Epithelial cell of prostate (primary cell): ENCODE results near the gene ZNF583.
A peak's percentile ranks its signal among the peaks of the same experiment; 100 is the strongest.

Experiments used
- DNase-seq: peaks from one replicate; pipeline ENCODE4 v3.0.0-alpha.2; 2011; ENCODE audit warnings: low read depth, low spot score
- H3K27ac ChIP-seq: fragments of 450-650 bp; 2 replicates; pipeline ENCODE4 v1.5.1; 2017; ENCODE audit warnings: mild to moderate bottlenecking

Gene ZNF583

DNA sequence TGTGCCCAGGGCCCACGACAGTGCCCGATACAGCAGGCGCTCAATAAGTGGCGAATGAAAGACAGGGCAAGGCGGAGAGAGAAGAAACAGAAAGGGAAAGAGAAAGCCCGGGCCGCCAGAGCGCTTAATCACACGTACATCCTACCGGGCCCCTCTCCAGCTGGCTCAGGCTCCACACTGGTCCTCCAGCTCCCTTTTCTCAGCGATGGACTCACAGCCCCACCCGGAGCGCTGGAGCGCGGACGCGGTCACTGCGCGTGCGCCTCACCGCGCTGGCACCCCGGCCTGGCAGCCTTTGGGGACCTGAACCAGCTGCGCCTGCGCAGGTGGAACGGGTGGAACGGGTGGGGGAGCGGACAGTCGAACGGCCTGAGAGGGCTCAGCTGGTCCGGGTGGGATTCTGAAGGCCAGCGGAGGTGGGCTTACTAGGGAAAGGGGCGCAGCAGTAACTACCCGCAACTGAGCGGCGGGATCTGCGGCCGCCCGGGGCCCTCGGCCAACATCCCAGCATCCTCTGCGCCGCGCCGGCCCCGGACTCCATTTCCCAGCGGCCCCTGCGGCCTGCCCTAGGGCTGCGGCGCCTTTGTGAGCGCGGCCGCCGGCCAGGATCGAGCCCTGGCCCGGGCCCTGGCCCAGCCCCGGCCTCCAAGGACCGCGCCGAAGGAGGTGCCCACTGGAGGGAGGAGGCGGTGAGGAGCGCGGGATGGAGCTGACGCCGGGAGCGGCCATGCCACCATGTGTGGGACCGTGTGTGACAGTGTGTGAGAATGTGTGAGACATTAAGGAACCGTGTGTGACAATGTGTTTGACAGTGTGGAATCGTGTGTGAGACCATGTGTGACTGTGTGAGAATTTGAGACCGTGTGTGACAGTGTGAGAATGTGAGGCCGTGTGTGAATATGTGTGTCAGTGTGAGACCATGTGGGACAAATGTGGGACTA is at the start of gene ZNF583:
Gene ZNF583 (plus strand): TSS at position 569 of the 941 bp plus-strand sequence. CDS start 2,783 bp downstream, outside the sequence.
- peak within 1 kb of the TSS; percentile 65 for H3K27ac ChIP-seq
- peak; percentile 76 for DNase-seq

DNA sequence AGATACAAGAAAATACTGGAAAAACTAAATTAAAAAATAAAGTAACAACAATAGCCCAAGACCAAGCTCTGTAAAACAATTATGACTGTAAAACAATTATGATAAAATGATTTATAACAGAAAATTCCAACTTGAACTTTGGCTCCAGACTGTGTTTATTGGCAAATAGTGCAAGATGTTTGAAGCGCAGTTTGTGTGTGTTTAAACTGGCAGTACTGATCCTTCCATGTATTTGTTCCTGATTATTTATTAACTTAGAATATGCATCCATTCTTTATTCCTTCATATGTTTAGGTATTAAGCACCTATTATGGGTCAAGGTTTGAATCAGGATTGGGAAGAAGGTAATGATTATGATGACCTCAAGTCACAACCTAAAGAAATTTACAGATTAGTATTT is 48.6 kb upstream of the ZNF583 start:
- DNase-seq, result no peak
- no peak overlapping the region for H3K27ac ChIP-seq

DNA sequence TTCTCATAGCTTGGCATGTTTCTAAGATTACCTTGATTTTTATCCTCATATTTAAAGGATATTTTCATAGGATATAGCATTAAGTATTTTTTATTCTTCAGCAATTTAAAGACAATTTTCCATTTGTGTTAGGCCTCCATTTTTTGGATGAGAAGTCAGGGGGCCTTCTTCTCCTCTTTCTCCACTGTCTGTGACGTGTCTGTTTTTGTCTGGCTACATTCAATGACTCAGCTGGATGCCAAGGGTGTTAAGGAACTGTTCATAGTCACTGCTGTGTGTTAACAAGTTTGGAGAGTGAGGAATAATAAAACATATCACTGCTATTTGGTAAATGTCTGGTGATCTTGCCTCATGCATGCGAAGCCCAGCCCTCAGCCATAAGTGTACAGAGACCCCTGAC is 47.2 kb upstream of the ZNF583 start:
- DNase-seq, result peak; percentile 16
- H3K27ac ChIP-seq, result no peak overlapping the region

DNA sequence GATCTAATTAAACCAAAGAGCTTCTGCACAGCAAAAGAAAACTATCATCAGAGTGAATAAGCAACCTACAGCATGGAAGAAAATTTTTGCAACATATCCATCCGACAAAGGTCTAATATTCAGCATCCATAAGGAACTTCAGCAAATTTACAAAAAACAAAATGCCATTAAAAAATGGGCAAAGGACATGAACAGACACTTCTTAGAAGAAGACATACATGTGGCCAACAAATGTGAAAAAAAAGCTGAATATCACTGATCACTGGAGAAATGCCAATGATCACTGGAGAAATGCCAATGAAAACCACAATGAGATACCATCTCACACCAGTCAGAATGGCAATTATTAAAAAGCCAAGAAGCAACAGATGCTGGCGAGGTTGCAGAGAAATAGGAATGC is 43.3 kb upstream of the ZNF583 start:
- H3K27ac ChIP-seq, result no peak overlapping the region
- no peak for DNase-seq

- DNase-seq, result peak; percentile 84
- peak overlapping the region; percentile 77 for H3K27ac ChIP-seq
These were observed 36.1 kb upstream of the ZNF583 start for GRCh38 chr19:56367829-56368711.

- H3K27ac ChIP-seq, result no peak overlapping the region
- no peak for DNase-seq
These were observed 34.1 kb upstream of the ZNF583 start for GRCh38 chr19:56369886-56370676.

DNA sequence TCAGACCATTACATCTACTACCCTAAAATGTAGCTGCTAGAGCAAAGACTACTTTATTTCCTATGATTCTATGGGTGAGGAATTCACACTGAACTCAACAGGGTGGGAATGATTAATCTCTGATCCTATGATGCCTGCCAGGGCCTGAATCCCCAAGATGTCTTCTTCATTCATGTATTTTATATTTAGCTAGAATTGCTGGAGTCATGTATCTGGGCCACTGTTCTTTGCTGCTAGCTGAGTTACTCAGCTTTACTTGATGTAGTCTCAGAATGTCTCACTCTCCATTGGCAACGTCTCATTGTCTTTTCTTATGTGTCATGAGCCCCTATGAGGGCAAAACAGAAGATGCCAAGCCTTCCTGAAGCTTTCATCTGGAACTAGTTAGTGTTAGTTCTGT is 31.9 kb upstream of the ZNF583 start:
- no peak for DNase-seq
- H3K27ac ChIP-seq, result peak overlapping the region; percentile 2

DNA sequence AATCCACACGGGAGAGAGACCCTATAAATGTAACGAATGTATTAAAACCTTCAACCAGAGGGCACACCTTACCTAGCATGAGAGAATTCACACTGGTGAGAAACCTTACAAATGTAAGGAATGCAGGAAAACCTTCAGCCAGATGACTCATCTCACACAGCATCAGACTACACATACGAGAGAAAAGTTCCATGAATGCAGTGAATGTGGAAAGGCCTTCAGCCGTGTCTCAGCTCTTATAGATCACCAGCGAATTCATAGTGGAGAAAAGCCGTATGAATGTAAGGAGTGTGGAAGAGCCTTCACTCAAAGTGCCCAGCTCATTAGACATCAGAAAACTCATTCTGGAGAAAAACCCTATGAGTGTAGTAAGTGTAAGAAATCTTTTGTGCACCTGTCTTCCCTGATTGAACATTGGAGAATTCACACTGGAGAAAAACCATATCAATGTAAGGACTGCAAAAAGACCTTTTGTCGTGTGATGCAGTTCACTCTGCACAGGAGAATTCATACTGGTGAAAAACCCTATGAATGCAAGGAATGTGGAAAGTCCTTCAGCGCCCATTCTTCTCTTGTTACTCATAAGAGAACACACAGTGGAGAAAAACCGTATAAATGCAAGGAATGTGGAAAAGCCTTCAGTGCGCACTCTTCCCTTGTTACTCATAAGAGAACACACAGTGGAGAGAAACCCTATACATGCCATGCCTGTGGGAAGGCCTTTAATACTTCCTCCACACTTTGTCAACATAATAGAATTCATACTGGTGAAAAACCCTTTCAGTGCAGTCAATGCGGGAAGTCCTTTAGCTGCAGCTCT is 26.8 kb upstream of the ZNF583 start:
- no peak overlapping the region for H3K27ac ChIP-seq
- no peak for DNase-seq

- peak overlapping the region; percentile 85 for H3K27ac ChIP-seq
These were observed 20.1 kb upstream of the ZNF583 start for GRCh38 chr19:56383826-56384605.

GRCh38 chr19:56393119-56394012 is 10.8 kb upstream of the ZNF583 start, which contains the start of gene ZNF582:
ZNF582 (minus strand) TSS chr19:56393534; CDS start chr19:56391752, 1,782 bp downstream.
- H3K27ac ChIP-seq, result peak within 1 kb of the TSS; percentile 71
- DNase-seq, result peak; percentile 89

More at GRCh38 chr19:56383826-56384605, 20.1 kb upstream of the ZNF583 start:
- DNase-seq, result peak; percentile 81

DNA sequence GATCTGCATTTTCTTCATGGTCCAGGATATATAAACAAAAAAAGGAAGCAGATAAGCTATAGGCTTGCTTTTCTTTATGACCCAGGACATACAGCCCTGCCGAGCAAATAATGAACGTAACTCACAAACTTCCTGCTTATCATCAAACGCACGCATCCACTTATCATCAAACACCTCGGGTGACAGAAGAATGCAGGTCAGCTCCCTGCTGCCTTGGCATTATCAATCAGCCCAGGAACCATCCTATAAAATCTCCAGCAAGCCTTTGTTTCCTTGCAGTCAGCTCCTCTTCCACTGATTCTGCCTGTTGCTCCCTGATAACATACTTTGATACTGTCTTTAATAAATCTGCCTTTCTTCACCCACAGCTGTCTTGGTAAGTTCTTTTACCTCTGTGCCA is 5.3 kb upstream of the ZNF583 start:
- no peak for DNase-seq
- H3K27ac ChIP-seq, result no peak overlapping the region

GRCh38 chr19:56400485-56400884 is 3.6 kb upstream of the ZNF583 start:
- no peak overlapping the region for H3K27ac ChIP-seq
- no peak for DNase-seq

- no peak for DNase-seq
- peak overlapping the region; percentile 65 for H3K27ac ChIP-seq
These were observed 871 bp upstream of the ZNF583 start for GRCh38 chr19:56403261-56403660.

DNA sequence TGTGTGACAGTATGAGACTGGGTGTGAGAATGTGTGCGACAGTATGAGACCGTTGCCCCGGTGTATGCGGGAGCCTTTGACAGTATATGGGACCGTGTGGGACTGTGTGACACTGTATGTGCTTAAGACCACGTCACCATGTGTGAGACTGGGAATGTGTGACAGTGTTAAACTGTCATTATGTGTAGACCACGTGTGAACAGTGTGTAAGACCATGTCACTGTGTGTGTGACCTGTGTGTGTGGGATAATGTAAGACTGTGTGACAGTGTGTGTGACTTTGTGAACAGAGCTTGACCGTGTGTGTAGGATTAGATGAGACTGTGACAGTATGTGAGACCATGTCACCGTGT is 549 bp downstream of the ZNF583 start:
- DNase-seq, result no peak
- no peak overlapping the region for H3K27ac ChIP-seq

DNA sequence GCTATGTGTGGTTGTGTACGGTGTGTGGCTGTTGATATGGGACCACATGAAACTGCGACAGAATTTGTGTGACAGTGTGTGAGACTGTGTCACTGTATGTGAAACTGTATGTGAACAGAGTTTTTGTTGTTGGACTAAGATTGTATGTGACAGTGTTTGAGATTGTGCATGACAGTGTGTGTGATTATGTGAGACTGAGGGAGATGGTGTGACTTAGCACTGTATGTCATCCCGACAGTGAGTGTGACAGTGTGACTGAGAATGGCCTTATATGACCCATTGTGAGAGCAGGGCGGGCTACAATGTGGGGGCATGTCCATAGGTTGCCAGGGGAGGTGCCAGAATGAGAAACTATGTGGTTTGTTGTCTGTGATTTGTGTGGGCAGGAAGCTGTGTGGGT is 930 bp downstream of the ZNF583 start:
- DNase-seq, result no peak
- H3K27ac ChIP-seq, result no peak overlapping the region

DNA sequence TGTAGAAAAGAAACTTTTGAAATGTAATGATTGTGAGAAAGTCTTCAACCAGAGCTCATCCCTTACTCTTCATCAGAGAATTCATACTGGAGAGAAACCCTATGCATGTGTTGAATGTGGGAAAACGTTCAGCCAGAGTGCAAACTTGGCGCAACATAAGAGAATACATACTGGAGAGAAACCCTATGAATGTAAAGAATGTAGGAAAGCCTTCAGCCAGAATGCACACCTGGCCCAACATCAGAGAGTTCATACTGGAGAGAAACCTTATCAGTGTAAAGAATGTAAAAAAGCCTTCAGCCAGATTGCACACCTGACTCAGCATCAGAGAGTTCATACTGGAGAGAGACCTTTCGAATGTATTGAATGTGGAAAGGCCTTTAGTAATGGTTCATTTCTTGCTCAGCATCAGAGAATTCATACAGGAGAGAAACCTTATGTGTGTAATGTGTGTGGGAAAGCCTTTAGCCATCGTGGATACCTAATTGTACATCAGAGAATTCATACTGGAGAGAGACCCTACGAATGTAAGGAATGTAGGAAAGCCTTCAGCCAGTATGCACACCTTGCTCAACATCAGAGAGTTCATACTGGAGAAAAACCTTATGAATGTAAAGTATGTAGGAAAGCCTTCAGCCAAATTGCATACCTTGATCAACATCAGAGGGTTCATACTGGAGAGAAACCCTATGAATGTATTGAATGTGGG is 19.3 kb downstream of the ZNF583 start:
- no peak overlapping the region for H3K27ac ChIP-seq
- no peak for DNase-seq

GRCh38 chr19:56423985-56424353 is 19.8 kb downstream of the ZNF583 start:
- DNase-seq, result no peak
- no peak overlapping the region for H3K27ac ChIP-seq
